GM18909 (cell line): ENCODE data around the gene METTL27.
"Not testable (repeated sequence)": the region's sequence is repeated elsewhere in the genome, so short reads cannot be mapped to it uniquely, and the experiment has no call there.

Source experiments
- ATAC-seq: cut with Tn5 transposase; IDR thresholded peaks from one replicate; pipeline ENCODE4 v1.9.1; 2021; ENCODE audit warnings: mild to moderate bottlenecking; ENCODE audit not compliant: unreplicated experiment, poor library complexity

Gene METTL27

GRCh38 chr7:73823257-73823656, 19.1 kb downstream of the METTL27 start:
- no peak for ATAC-seq

DNA sequence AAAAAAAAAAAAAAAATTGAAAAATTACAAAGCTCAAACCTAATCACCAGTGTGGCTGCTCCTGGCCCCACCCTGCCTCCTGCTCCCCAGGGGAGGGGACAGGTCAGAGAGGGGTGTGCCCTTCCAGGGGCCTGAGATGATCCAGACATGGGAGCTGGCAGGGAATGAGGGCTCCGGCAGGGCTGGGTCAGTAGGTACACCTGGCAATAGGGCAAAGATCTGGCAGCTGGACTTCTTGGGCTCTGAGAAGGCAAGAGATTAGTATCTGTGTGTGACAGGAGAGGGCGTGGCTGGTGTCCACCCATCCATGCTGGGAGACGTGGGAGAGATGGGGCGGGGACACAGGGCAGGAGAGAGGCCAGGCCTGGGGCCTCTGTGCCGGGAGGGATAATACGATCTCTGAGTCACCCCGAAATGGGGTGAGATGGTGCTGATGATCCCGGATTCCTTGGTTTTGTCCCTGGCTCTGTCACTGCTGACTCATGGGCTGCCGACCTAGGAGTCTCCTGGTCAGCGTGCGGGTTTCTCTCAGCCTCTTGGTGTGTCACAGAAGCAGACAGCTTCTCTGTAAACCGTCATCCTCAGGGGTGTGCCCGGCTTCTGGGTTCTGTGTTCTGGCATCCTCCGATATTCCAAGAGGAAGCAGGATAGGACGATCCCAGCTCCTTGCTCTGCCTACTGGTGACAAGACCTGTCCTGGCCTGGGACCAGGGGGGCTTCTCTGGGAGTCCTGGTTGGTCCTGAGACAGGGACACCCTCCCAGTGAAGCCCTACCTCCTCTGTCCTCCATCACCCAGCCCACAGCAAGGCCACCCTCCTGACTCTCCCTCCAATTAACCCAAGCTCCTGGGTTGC, 19.8 kb downstream of the METTL27 start:
- no peak for ATAC-seq

DNA sequence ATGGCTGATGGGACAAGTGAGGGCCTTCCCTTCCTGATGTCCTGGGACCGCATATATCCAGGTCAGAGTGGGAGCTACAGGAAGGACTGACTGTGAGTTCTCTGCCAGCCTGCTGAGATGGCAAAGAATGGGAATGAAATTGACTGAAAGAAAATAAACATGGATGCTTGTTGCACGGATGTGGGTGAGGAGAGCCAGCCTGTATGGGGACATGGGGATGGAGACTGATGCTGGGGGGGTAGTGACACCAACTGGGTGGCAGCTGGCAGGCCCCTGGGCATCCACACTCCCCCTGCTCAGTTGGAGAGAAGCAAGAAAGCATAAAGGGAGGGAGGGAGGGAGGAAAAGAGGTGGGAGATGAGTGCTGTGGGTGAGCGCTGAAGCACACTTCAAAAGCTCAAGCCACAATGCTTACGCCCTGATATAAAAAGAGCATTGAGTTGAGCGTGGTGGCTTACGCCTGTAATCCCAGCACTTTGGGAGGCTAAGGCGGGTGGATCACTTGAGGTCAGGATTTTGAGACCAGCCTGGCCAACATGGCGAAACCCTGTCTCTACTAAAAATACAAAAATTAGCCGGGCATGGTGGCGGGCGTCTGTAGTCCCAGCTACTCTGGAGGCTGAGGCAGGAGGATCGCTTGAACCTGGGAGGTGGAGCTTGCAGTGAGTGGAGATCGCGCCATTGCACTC, 20.6 kb downstream of the METTL27 start:
- not testable (repeated sequence) for ATAC-seq

DNA sequence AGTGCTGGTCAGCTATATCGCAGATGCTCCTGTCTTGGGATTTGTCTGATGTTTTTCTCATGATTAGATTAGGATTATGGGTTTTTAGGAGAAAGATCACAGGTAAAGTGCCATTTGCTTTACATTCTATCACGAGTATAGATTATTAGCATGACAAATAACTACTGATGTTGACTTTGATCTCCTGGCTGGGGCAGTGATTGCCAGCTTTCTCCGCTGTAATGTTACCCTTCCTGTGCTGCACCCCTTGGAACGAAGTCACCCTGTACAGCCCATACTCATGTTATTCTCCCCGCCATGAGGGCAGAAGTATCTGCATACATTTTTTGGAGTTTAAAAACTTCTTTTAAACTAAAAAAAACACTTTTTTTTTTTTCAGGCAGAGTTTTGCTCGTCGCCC, 22.3 kb downstream of the METTL27 start:
- ATAC-seq: no peak

DNA sequence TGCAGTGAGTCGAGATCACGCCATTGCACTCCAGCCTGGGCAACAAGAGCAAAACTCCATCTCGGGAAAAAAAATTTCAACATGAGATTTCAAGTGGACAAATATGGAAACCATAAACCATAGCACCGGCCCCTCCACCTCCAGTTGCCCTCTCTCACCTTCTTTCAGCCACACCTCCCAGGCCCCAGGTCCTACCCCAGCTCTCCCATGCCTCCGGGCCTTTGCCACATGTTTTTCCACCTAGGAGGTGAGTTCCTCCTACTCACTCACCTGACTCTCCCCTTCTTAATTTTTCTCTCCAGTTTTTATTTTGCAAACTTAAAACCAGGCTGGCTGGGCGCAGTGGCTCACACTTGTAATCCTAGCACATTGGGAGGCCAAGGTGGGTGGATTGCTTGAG, 25.2 kb downstream of the METTL27 start:
- ATAC-seq: no peak

DNA sequence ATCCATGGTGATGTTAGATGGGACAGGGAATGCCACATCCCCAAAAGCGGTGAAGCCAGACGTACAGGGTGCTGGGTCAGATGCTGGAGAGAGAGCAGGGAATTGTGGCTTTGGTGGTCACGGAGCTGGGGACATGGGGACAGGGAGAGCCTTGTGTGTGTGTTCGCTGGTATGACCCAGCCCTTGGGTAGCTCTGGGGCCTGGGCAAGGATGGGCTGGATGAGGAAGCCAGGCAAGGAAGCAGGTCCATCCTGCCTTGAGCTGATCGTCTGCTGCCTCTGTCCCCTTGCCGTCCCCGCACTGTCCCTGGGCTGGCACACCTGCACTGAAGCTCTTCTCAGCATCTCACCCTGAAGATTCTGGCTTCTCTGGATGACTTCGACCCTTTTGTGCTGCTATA, 26.9 kb downstream of the METTL27 start:
- ATAC-seq: no peak

GRCh38 chr7:73812996-73813395, 29.3 kb downstream of the METTL27 start:
- no peak for ATAC-seq

DNA sequence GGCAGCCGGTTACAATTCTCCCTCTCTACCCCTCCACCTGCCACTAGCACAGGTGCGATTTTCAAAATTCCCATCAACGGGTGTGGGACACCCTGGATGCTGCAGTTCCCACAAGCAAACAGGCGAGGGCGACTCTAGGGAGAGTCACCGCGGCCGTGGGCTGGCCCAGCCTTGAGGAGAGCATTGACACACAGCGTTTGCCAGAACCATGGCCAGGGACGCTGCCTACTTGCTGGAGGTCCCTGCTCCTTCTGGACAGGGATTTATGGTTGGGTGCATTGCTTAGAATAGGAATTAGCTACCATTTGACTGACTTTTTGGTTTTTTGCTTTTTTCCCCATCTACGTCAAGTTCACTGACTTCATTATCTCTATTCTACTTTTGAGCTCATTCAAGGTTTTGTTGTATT, 30.6 kb downstream of the METTL27 start:
- peak; percentile 48 for ATAC-seq

- no peak for ATAC-seq
These were observed 31.3 kb downstream of the METTL27 start for GRCh38 chr7:73810998-73811360.

DNA sequence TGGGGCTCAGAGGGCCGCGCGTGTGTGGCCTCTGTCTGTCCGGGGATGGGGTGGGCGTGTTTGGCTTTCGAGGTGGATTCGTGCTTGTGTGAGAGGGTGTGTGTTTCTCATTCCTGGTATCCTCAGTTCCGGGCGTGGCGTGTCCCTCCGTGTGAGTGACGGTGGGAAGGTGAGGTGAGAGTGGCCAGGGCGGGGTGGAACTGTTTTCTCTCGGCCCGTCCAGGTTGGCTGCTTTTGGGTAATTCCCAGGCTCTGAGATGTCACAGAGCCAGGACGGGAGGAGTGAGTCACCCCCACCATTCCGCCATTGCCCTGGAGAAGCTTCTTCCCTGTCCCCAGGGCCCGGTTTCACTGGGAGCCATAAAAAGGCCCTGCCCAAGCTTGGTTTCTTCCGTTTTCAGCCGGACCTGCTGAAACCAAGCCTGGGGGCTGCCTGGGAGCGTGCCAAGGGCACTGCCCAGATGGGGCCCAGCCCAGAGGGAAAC, 32.8 kb downstream of the METTL27 start:
- ATAC-seq: no peak

GRCh38 chr7:73802459-73802858, 39.9 kb downstream of the METTL27 start:
- ATAC-seq: no peak

DNA sequence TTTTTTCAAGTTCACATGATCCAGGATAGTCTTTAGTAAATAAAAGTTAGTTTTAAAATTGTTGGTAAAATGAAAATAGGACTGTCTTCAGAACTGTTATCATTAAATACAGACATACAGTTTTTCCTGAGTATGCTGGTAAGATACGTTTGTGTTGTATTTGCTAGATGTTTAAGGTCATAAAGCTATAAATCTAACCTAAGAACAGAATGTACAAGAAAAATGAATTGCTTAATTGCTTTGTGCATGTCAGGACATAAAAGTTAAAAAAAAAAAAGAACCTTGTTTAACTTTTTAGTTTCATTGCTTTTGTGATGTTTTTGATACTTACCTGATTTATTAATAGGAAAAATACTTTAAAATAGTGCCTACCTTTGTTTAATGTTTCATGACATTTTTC, 40.7 kb downstream of the METTL27 start:
- ATAC-seq: no peak

- ATAC-seq: no peak
These were observed 42.8 kb downstream of the METTL27 start for GRCh38 chr7:73799282-73800141.

- not testable (repeated sequence) for ATAC-seq
These were observed 45.1 kb downstream of the METTL27 start for GRCh38 chr7:73797176-73797575.

GRCh38 chr7:73796656-73797055, 45.7 kb downstream of the METTL27 start:
- not testable (repeated sequence) for ATAC-seq

DNA sequence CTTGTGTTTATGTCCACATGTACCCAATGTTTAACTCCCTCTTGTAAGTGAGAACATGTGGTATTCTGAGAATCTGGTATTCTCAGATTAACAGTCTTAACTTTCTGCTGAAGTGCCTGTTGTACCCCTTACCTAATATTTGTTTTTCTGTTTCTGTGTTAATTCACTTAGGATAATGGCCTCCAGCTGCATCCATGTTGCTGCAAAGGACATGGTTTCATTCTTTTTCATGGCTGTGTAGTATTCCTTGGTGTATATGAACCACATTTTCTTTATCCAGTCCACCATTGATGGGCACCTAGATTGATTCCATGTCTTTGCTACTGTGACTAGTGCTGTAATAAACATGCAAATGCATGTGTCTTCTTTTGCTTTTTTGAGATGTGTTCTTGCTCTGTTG, 47.1 kb downstream of the METTL27 start:
- ATAC-seq: not testable (repeated sequence)

DNA sequence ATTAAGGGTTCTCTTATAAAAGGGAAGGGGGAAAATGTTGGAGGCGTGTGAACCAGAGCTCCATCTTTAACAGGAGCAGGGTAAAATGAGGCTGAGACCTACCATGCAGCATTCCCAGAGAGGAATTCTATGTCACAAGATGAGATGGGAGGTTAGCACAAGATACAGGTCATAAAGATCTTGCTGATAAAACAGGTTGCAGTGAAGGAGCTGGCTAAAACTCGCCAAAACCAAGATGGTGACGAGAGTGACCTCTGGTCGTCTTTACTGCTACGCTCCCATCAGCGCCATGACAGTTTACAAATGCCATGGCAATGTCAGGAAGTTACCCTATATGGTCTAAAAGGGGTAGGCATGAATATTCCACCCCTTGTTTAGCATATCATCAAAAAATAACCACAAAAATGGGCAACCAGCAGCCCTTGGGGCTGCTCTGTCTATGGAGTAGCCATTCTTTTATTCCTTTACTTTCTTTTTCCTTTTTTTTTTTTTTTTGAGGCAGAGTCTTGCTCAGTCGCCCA, 51.1 kb downstream of the METTL27 start:
- ATAC-seq: not testable (repeated sequence)

- ATAC-seq: no peak
These were observed 53.3 kb downstream of the METTL27 start for GRCh38 chr7:73789051-73789450.

DNA sequence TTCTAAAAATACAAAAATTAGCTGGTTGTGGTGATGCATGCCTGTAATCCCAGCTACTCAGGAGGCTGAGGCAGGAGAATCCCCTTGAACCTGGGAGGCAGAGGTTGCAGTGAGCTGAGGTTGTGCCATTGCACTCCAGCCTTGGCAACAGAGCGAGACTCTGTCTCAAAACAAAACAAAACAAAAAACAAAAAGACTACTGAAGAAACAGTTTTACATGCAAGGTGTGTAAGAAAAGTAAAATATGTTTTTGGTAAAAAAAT, 54.6 kb downstream of the METTL27 start:
- not testable (repeated sequence) for ATAC-seq

GRCh38 chr7:73786588-73786987, 55.7 kb downstream of the METTL27 start:
- no peak for ATAC-seq
